ENCODE results near the gene PSMB10. TPM values are rescaled to one million over a fixed set of nuclear protein-coding genes. Genes with fewer than 3 reads are reported as not detected.
A peak's percentile ranks its signal among the peaks of the same experiment; 100 is the strongest.

Gene PSMB10
- total RNA-seq = 32.7 and 40.8 TPM in 2 replicates
- polyA plus RNA-seq = 54.7 and 80.3 TPM in 2 replicates
- polyA plus RNA-seq (2011; cell fraction: cytosol; rRNA removed) = 25.2 and 32.1 TPM in 2 replicates
- polyA plus RNA-seq (2011; cell fraction: nucleus; rRNA removed) = 17.1 and 17.2 TPM in 2 replicates
- polyA plus RNA-seq (2012) = 30.4 and 39.7 TPM in 2 replicates
- polyA minus RNA-seq = 12.6 and 15.7 TPM in 2 replicates
- 31.6 TPM for polyA minus RNA-seq (2011; cell fraction: cytosol; rRNA and poly(A)+ RNA removed)
- polyA minus RNA-seq (2011; cell fraction: nucleus; rRNA and poly(A)+ RNA removed) = 5.0 and 10.8 TPM in 2 replicates
- Bru-seq, nascent RNA = percentile 53 among the genes with signal in this experiment
- BruChase-seq, experiment 1, labeled RNA remaining after a 6-hour chase = percentile 66 among the genes with signal in this experiment
- percentile 50 among the genes with signal in this experiment for BruChase-seq, experiment 2, labeled RNA remaining after a 2-hour chase
- long read RNA-seq, transcript PSMB10-201 (8 exons, 1,218 nt) = major isoform, 58 of 99 reads
- long read RNA-seq, transcript PSMB10-203 (4 exons, 591 nt) = minor isoform, 28 of 99 reads
- long read RNA-seq, partial matches to known transcripts = 10 of 99 reads
- long read RNA-seq, other reads (novel, unspliced or antisense) = 3 of 99 reads

- Histone ChIP-seq H3K36me3 (ENCODE audit: control insufficient read depth in 2 of 2, extremely low read depth in 1 of 2, insufficient read depth in 2 of 2, low read length in 2 of 2) (peaks cover 4 to 16% of the 10 kb centered on the region in 2 experiments), H3K4me1 (ENCODE audit: control insufficient read depth, extremely low read depth, insufficient read depth, low read length) (peaks cover 13% of the 10 kb centered on the region), H3K9me3 (replicated peaks; ENCODE audit: control insufficient read depth, insufficient read depth, low read length) (no peaks in the 10 kb centered on the region), H3K4me3 (replicated peaks in 1 of 3; ENCODE audit: insufficient read depth in 1 of 3, low read depth in 1 of 3, low read length in 3 of 3) (peak within 1 kb of the TSS; percentile 31 to 88 (median 58)), H2AFZ (ENCODE audit: low read depth, low read length) (peak within 1 kb of the TSS; percentile 46), H4K20me1 (replicated peaks; ENCODE audit: control insufficient read depth, extremely low read depth, insufficient read depth, low read length) (no peaks in the 10 kb centered on the region), H3K4me2 (ENCODE audit: insufficient read depth, low read length) (peak within 1 kb of the TSS; percentile 78), H3K79me2 (ENCODE audit: control insufficient read depth, insufficient read depth, low read length) (no peaks in the 10 kb centered on the region), H3K9me1 (replicated peaks; ENCODE audit: control insufficient read depth, extremely low read depth, insufficient read depth, low read length) (no peaks in the 10 kb centered on the region), H3K9ac (replicated peaks; ENCODE audit: extremely low read depth, insufficient read depth, low read length) (peak within 1 kb of the TSS; percentile 77), H3K27ac (ENCODE audit: insufficient read depth, low read depth, low read length) (peak within 1 kb of the TSS; percentile 36), H3K27me3 (ENCODE audit: control insufficient read depth in 2 of 2, insufficient read depth in 2 of 2, low read length in 2 of 2) (no peaks in the 10 kb centered on the region)
- dilution Hi-C loops (cut with MboI; ENCODE audit: extremely low pct_ligation_motif_present, low sequenced_read_pairs) = no loop called here
- intact Hi-C loops (cut with micrococcal nuclease) = loop anchor here (2.0 kb wide), 1 partner anchor 104 kb away; no protein-coding TSS in a partner anchor
- TF ChIP-seq EZH2 (IDR thresholded peaks at IDR 0.05; ENCODE audit: borderline replicate concordance, low read depth, low read length, severe bottlenecking) (no peak), POLR2AphosphoS5 (IDR thresholded peaks at IDR 0.05; ENCODE audit: insufficient read depth, low read depth, low read length) (peak; percentile 5)
- FAIRE-seq (no peak), DNase-seq (ENCODE audit: low read depth, low spot score) (peak; percentile 47)
- ChIA-PET CTCF (interaction anchor here (0.6 to 5.7 kb wide), 10 partner anchors 10 to 120 kb away, joined by 3 to 42 read pairs (median 4); partner anchors contain the start of gene NRN1L), POLR2A (interaction anchor here (0.8 to 0.9 kb wide), 2 partner anchors 24 to 30 kb away, joined by 3 to 5 read pairs; no protein-coding TSS in a partner anchor)
- BruUV-seq (replicated peaks) = TSS peak; percentile 51
Observed at GRCh38 chr16:67936124-67936879, at the start of gene PSMB10. TSS of gene PSMB10 (minus strand) at chr16:67936850. CDS start at chr16:67936749, 101 bp downstream.

Measured in endothelial cell of umbilical vein (primary cell).